ENCODE results near the gene MESP2. TPM values are rescaled to one million over a fixed set of nuclear protein-coding genes. Genes with fewer than 3 reads are reported as not detected.

MESP2 gene
- total and polyA plus RNA-seq, 2 of the 13 experiments (the other 11 are each of a cell fraction or from before 2014, with no cell fraction given), result not detected

- TF ChIP-seq HNRNPL (IDR thresholded peaks at IDR 0.05; ENCODE audit: low read depth, low read length), result no peak
- no peak for TF ChIP-seq POLR2AphosphoS2 (IDR thresholded peaks at IDR 0.05; ENCODE audit: low read depth, low read length)
- TF ChIP-seq HOMEZ (CRISPR knock-in tag; IDR thresholded peaks at IDR 0.05; ENCODE audit: low read depth), result peak; percentile 46; the same call in 1 of the 2 replicates
- TF ChIP-seq RBFOX2 (IDR thresholded peaks at IDR 0.05; ENCODE audit: low read depth, low read length), result peak; percentile 62
- TF ChIP-seq MATR3 (CRISPR knock-in tag; IDR thresholded peaks at IDR 0.05), result no peak
- TF ChIP-seq SMARCC2 (IDR thresholded peaks at IDR 0.05), result no peak
- no peak; the same call in 1 of the 2 replicates for TF ChIP-seq SP2 (CRISPR knock-in tag; IDR thresholded peaks at IDR 0.05)
- TF ChIP-seq TCF7L2 (IDR thresholded peaks at IDR 0.05; ENCODE audit: low read depth, low read length), result no peak
- TF ChIP-seq, protein P1, sequence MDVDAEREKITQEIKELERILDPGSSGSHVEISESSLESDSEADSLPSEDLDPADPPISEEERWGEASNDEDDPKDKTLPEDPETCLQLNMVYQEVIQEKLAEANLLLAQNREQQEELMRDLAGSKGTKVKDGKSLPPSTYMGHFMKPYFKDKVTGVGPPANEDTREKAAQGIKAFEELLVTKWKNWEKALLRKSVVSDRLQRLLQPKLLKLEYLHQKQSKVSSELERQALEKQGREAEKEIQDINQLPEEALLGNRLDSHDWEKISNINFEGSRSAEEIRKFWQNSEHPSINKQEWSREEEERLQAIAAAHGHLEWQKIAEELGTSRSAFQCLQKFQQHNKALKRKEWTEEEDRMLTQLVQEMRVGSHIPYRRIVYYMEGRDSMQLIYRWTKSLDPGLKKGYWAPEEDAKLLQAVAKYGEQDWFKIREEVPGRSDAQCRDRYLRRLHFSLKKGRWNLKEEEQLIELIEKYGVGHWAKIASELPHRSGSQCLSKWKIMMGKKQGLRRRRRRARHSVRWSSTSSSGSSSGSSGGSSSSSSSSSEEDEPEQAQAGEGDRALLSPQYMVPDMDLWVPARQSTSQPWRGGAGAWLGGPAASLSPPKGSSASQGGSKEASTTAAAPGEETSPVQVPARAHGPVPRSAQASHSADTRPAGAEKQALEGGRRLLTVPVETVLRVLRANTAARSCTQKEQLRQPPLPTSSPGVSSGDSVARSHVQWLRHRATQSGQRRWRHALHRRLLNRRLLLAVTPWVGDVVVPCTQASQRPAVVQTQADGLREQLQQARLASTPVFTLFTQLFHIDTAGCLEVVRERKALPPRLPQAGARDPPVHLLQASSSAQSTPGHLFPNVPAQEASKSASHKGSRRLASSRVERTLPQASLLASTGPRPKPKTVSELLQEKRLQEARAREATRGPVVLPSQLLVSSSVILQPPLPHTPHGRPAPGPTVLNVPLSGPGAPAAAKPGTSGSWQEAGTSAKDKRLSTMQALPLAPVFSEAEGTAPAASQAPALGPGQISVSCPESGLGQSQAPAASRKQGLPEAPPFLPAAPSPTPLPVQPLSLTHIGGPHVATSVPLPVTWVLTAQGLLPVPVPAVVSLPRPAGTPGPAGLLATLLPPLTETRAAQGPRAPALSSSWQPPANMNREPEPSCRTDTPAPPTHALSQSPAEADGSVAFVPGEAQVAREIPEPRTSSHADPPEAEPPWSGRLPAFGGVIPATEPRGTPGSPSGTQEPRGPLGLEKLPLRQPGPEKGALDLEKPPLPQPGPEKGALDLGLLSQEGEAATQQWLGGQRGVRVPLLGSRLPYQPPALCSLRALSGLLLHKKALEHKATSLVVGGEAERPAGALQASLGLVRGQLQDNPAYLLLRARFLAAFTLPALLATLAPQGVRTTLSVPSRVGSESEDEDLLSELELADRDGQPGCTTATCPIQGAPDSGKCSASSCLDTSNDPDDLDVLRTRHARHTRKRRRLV (CRISPR knock-in tag; IDR thresholded peaks at IDR 0.05), result no peak
- TF ChIP-seq ZNF839 (CRISPR knock-in tag; IDR thresholded peaks at IDR 0.05; ENCODE audit: borderline replicate concordance), result no peak
- 0 out of 2 replicates have a peak, but pooled peaks have one; percentile 69 for TF ChIP-seq ZNF564 (CRISPR knock-in tag; IDR thresholded peaks at IDR 0.05)
- peak; percentile 55; the same call in 1 of the 2 replicates for TF ChIP-seq ZNF619 (CRISPR knock-in tag; IDR thresholded peaks at IDR 0.05)
- no peak for TF ChIP-seq NR2C2 (CRISPR knock-in tag; IDR thresholded peaks at IDR 0.05; ENCODE audit: borderline replicate concordance)
- peak; percentile 42 for TF ChIP-seq ERF (CRISPR knock-in tag; IDR thresholded peaks at IDR 0.05)
- no peak for TF ChIP-seq CC2D1A (CRISPR knock-in tag; IDR thresholded peaks at IDR 0.05)
- TF ChIP-seq ZBTB25 (CRISPR knock-in tag; IDR thresholded peaks at IDR 0.05), result no peak
- no peak for TF ChIP-seq HOXD1 (CRISPR knock-in tag; IDR thresholded peaks at IDR 0.05)
- TF ChIP-seq ASH2L (IDR thresholded peaks at IDR 0.05; ENCODE audit: insufficient read length, low read depth, low read length), result peak; percentile 51
- TF ChIP-seq ZBTB7A (CRISPR knock-in tag; IDR thresholded peaks at IDR 0.05), result no peak
- TF ChIP-seq NCOA1 (CRISPR knock-in tag; IDR thresholded peaks at IDR 0.05), result no peak
- no peak for TF ChIP-seq ZBTB14 (CRISPR knock-in tag; IDR thresholded peaks at IDR 0.05)
Measured at GRCh38 chr15:89750560-89751542, 25.3 kb upstream of the MESP2 start, which contains the start of gene MESP1 (continued).
